ENCODE data around the gene SERGEF.

- TF ChIP-seq REST (IDR thresholded peaks at IDR 0.05; ENCODE audit: insufficient replicate concordance, low read depth) (no peak), CTCF (IDR thresholded peaks at IDR 0.05; ENCODE audit: insufficient read depth, low read length) (no peak), SPI1 (IDR thresholded peaks at IDR 0.05; ENCODE audit: borderline replicate concordance, low read depth) (no peak), POLR2AphosphoS5 (IDR thresholded peaks at IDR 0.05; ENCODE audit: low read depth) (no peak), GABPA (IDR thresholded peaks at IDR 0.05; ENCODE audit: low read depth) (no peak)
Observed at GRCh38 chr11:17781221-17781620, 231.6 kb downstream of the SERGEF start.

All from HL-60 (cell line).